SIG-M5 treated with dmso at 0.1 percent for 504 hours (cell line): ENCODE data around the gene ATP6V1G3.
A peak's percentile ranks its signal among the peaks of the same experiment; 100 is the strongest.
"Not testable (repeated sequence)": the region's sequence is repeated elsewhere in the genome, so short reads cannot be mapped to it uniquely, and the experiment has no call there.

ENCODE experiments used
- DNase-seq: peaks from one replicate; lab custom pipeline; 2025; ENCODE audit not compliant: unreplicated experiment; lab: John Stamatoyannopoulos, UW

The ATP6V1G3 gene

DNA sequence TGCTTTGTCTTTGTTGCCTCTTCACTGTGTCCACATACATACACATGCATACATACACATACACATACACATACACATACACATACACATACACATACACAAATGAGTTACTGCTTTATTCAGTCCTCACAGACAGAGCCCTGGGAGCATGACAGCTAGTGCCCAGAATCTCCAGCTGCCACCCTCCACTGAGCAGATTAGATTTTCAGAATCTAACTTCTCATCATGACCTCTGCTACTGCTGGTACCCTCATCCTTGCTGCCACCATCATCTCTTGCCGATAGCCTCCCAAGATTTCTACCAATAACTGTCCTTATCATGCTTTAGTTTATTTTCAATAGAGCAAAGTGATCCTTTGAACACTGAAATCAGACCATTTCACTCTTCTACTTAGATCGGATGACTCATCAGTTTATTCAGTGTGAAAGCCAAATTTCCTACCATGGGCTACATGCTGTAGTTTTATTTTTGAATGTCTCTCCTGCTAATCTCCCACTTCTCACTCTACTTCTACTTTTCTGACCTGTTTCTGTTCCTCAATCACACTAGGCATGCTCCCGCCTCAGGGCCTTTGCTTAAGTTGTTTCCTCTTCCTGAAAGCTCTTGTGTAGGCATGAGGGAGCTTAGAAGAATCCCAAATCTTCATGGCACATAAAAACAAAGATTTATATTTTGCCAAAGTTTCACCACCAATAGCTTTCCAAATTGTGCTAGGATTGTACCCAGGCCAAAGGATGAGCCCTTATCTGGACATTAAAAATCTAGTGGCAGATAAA lies 43.0 kb downstream of the ATP6V1G3 start:
- DNase-seq: peak; percentile 77

DNA sequence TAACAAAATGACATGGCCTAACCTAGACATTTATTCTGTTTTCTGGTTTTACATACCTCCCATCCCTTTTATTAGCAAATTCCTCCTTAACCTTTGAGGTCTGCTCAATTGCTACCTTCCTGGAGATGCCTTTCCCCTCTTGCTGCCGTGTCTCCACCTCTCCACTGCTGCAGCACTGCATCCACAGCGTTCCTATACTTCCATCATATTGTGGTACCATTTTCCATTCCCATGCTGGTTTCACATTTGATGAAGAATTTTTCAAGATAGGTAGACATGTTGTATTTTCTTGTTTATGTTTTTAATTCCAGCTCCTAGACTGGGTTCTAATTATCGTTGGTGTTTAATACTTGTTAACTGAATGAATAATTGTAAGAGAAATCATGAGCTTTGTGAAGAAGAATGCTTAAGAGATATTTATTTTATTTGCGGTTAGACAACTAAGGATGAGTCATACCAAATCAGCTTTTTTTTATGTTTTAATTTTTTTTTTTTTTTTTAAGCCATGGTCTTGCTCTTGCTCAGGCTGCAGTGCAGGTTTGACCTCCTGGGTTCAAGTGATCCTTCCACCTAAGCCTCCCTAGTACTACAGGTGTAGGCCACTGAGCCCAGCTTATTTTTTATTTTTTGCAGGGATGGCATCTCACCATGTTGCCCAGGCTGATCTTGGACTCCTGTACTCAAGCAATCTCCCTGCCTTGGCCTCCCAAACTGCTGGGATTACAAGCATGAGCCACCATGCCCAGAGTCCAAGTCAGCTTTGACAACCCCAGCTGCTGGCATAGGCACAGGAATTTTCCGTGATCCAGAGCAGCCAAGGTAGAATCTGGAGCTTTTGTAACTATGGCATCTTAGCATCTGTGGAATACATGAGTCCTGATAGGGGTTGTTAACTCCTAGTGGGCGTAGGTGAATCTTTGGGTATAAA lies 44.0 kb downstream of the ATP6V1G3 start:
- no peak for DNase-seq

DNA sequence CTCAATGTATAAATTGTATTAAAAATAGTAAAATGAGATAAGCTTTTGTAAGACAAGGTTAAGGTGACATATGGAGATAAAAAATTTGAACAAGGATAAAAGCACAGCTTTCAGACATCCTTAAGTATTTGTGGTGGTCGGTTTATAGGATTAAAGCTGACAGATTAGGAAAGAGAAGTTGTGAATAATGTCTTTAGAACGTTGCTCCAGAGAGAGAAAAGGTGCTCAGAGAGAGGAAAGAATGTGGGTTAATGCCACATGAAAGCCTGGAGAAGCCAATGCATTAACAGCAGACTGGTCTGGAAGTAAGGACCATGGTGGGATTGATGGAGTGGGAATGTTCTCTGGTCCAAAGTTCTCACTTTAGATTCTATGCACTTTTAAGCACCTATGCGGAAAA lies 44.8 kb downstream of the ATP6V1G3 start:
- no peak for DNase-seq

DNA sequence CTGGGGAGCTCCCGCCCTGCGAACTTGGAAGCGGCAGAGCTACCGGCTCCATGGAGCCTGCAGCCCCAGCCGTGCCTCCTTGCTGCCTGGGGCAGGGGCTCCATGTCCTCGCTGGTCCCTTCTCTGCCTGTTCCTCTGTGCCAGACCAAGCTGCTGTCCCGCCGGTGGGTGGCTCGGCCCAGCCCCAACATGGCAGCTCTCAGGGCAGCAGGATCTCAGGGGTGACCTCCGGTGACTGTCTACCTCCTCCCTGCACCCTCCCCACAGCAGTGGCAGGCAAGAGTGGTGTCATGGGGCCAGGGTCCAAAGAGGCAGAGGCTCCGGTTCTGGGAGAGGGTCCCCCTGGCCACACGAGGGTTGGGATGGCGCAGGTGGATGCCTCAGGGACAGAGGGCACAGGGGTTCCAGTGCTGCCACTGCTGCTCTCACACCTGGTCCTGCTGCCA lies 45.8 kb downstream of the ATP6V1G3 start:
- no peak for DNase-seq

DNA sequence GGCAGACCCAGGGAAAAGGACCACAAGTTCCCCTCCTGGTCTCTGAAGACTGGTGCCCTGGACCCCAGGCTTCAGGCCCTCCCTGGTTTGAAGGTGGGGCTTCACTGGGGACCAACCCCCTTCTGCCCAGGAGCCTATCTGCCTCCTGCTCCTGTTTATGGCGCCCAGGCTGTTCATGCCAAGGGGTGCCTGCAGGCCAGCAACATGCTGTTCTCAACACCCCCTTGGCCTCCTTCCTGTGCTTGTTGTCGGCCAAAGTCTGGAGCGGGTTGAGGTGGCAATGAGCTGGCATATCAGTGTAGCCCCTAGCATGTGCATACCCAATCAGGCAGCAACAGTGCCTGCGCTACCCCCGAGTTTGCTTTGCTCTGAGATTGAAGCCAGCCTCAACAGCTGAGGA lies 46.3 kb downstream of the ATP6V1G3 start:
- no peak for DNase-seq

DNA sequence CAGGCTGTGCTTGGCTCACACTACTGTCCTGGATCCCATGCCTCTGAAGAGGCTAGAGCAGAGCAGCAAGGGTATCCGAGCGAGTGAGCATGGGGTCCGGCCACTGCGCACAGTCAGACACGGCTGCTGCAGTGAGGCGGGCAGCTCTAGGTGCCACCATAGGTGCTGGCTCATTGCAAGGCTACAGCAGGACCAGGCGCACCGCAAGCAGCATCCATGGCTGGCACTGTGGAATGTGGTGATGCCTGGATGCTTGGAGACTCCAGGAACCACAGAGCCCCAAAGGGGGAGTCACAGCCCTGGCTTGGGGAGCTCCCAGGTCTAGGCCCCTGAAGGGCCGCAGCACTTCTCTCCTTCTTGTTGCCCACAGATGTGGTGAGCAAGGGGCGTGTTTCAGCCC lies 47.2 kb downstream of the ATP6V1G3 start:
- DNase-seq: no peak

DNA sequence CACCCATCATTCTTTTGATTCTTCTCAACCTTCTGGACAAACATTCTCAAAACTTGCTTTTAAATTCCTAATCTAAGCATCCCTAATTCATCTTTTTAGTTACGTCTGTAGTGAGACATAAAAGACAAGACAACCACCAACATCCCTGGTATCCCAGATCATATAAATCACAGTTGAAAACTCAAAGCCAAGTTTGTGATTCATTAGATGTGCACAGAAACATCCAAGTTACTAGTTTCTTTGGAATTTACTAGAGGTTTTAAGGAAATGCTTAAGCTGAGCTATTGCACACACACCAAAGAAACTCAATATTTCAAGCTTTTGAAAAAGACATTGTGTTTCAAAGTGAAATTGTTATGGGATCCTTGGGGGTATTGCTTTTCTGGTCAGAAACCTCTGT lies 47.6 kb downstream of the ATP6V1G3 start:
- no peak for DNase-seq

DNA sequence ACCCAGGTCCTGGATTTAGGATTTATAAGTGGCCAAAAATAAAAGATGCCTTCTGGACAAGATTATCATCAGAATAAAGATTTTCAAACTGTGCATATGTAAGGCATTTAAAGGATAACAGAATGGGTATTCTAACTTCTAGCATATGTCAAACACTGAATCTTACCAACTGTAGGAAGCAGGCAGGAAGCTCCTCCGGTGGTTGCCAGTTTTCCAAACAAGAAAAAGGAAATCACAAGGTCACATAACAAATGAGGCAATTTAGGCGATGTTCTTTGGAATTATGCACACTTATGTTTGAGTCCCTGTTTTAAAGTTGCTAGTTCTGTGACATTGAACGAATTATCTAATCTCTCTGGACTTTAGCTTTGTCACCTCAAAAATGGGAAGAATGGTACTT lies 48.9 kb downstream of the ATP6V1G3 start:
- no peak for DNase-seq

DNA sequence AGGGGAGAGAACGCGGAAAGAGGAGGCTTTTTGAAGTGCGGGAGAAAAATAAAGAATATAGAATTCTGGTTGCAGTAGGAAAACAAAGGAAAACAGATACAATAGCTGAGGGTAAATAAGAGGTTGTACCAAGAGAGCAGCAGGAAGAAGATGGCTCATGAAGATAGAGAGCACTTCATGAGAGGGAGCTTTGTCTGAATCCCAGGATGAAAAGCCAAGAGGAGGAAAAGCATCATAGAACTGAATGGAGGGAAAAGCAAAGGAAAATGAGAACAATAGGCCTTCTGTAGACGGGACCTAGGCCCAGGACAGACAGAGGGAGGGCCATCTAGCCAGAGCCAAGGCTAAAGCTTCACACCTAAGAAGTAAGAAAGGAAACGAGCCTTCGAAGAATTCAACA lies 49.5 kb downstream of the ATP6V1G3 start:
- DNase-seq: no peak

DNA sequence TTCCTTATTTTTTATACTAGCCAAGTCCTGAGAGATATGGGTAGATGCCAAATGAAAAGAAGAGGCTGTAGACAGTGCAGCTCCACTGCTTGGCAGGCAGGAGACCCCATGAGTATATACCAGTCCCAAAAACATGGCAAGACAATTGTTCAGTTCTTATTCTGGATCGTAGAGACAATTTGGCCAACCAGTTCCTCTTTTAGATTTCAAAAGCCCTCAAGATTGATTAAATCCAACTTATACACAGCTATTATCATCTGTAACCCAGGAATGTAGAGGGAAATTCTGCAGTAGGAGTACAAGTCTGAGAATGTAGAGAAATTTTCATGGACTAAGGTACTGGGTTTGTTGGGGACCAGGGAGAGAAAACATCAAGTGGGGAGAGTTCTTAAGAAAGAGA lies 50.3 kb downstream of the ATP6V1G3 start:
- no peak for DNase-seq

DNA sequence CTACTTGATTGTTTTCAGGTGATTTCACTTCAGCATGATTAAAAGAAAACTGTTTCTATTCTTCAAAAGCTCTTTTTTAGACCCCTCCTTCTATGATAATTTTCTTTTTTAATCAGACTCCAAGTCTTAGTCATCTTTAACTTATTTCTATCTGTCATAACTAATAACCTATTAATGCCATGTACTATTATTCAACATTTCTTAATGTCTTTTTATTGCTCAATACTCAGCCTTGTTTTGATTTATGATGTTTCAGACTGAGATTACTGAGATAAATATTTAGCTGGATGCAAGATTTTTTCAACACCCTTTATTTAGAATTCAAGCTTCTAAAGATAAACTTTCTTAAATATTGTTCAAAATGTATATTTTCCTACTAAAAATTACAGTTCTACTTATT lies 53.6 kb downstream of the ATP6V1G3 start:
- no peak for DNase-seq

DNA sequence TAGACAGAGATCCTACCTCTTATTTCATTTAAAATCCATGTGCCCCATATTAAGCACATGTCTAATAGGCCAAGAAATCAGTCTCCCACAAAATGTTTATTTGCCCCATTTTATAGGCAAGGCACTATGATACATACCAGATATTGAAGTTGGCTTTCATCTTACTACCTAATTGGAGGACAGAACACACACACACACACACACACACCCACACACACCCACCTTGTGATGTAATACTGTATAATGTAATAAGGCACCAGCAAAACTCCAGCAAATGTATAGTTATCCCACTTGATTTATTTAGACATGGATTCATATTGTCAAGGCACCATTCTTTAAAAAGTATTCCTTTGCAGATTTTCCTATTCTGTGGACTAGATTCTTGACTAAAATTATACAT lies 56.8 kb downstream of the ATP6V1G3 start:
- DNase-seq: no peak

DNA sequence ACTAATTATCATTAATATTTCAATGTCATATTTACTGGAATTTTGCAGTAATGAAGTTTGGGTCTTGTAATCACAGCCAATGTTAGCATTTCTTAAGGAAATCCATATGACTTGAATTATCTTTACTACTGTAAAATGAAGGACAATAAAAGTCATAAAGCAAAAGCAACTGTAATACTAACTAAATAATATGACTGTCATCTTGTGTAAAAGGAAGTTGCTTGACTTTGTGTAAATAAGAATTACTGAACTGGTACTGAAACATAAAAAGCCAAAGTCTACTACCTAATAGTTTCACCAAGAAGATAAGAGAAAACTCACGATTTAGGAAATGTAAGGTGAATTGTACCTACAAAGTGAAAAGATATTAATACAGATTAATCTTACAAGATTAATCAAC lies 57.5 kb downstream of the ATP6V1G3 start:
- DNase-seq: no peak

DNA sequence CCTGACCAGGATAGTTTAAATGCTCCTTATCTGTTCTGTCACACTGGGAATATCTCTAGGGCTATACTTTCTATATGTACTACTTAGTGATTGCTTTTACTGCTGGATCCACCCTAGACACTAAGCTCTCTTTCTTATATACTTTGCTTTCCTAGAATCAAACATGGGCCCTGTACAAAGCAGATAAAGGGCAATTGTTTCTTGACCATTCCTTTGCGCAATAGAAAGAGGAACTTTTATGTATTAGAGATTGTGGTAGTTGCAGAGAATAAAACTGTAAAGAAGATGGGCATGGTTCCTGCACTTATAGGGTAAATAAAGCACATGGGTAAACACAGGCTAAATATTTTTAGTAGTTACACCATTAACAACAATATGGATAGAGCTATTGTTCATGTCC lies 58.8 kb downstream of the ATP6V1G3 start:
- no peak for DNase-seq

DNA sequence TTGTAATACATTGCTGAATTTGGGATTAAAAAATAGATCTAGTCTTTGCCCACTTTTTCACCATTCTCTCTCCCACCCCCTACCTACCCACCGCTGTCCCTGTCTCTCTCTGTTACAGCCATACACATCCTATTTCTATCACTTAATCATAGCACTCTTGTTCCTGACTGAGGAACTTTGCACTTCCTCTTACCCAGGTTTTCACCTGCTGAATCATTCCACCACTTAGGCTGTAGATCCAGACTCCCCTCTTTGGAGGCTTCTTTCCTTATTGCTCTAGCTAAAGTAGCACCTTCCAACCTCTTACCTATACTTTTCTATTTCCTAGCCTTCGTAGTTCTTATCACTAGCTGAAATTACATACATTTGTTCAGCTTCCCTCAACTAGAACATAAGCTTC lies 59.6 kb downstream of the ATP6V1G3 start:
- no peak for DNase-seq

DNA sequence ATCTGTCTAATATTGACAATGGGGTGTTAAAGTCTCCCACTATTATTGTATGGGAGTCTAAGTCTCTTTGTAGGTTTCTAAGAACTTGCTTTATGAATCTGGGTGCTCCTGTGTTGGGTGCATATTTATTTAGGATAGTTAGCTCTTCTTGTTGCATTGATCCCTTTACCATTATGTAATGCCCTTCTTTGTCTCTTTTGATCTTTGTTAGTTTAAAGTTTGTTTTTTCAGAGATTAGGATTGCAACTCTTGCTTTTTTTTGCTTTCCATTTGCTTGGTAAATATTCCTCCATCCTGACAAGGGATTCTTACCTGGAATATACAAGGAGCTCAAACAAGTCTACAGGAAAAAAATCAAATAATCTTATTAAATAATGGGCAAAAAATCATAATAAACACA lies 63.1 kb downstream of the ATP6V1G3 start:
- not testable (repeated sequence) for DNase-seq
